AG04450 (cell line): ENCODE measurements around the gene SSTR3. TPM values are rescaled to one million over a fixed set of nuclear protein-coding genes. Genes with fewer than 3 reads are reported as not detected.

Source experiments
- CTCF ChIA-PET: fragments of 300-600, 350-600 bp; formaldehyde crosslinking; extraction: SDS; loops from one replicate; lab custom pipeline; 2022; ENCODE audit warnings: antibody characterized with exemption, inconsistent platforms; lab: Charles Lee
- POLR2A ChIA-PET: fragments of 350-600 bp; formaldehyde crosslinking; extraction: SDS; loops from one replicate; lab custom pipeline; 2021; ENCODE audit warnings: antibody characterized with exemption, inconsistent platforms; lab: Yijun Ruan, JAX
- DNase-seq: peaks from one replicate; pipeline ENCODE4 v3.0.0-alpha.2; 2011; ENCODE audit warnings: low read depth, low spot score
- H3K27ac ChIP-seq: one replicate; pipeline ENCODE4 v1.5.1; 2012; ENCODE audit warnings: low read depth, low read length, control low read depth
- H3K27me3 ChIP-seq: one replicate; pipeline ENCODE4 v1.6.0; 2012; ENCODE audit warnings: low read length; ENCODE audit not compliant: control insufficient read depth, insufficient read depth
- H3K4me3 ChIP-seq: 2 replicates; pipeline ENCODE4 v1.5.1; 2011; ENCODE audit warnings: mild to moderate bottlenecking, low read depth, low read length, control low read depth
- H3K9me3 ChIP-seq: 2 replicates; pipeline ENCODE4 v1.5.1; 2012; ENCODE audit warnings: low read length; ENCODE audit not compliant: control insufficient read depth, insufficient read depth
- CTCF ChIP-seq: IDR thresholded peaks from 2 replicates; pipeline ENCODE4 v1.5.1; 2011; ENCODE audit warnings: low read depth, low read length, control low read depth, inconsistent platforms
- polyA plus RNA-seq: library from polyadenylated mRNA; depleted of rRNA; stranded (reverse); fragments of >200 nt; gene quantifications from 2 replicates; pipeline ENCODE4 v1.2.3, GENCODE V29; 2011

The SSTR3 gene
- polyA plus RNA-seq, 1 experiment: 0.06 TPM

- ChIA-PET CTCF (interaction anchor here (2.5 to 4.5 kb wide), 3 partner anchors 33 to 96 kb away, joined by 7 to 27 read pairs (median 20); no protein-coding TSS in a partner anchor), POLR2A (no interaction called here)
- TF ChIP-seq CTCF: no peak
- no peak overlapping the region for H3K4me3 ChIP-seq
- peaks cover 22% of the 10 kb centered on the region for H3K27me3 ChIP-seq
- no peak overlapping the region for H3K27ac ChIP-seq
- no peak for DNase-seq
- peaks cover 9% of the 10 kb centered on the region for H3K9me3 ChIP-seq
Observed at GRCh38 chr22:37164505-37164887, 47.8 kb downstream of the SSTR3 start.

- no peak for DNase-seq
- Histone ChIP-seq H3K9me3 (peaks cover 9% of the 10 kb centered on the region), H3K27ac (no peak overlapping the region), H3K4me3 (no peak overlapping the region), H3K27me3 (peaks cover 23% of the 10 kb centered on the region)
- POLR2A ChIA-PET: no interaction called here
- no peak for TF ChIP-seq CTCF
- CTCF ChIA-PET: interaction anchor here (0.6 to 4.5 kb wide), 5 partner anchors 9 to 294 kb away, joined by 3 to 27 read pairs (median 4); no protein-coding TSS in a partner anchor
Observed at GRCh38 chr22:37163575-37164504, 48.4 kb downstream of the SSTR3 start.

DNA sequence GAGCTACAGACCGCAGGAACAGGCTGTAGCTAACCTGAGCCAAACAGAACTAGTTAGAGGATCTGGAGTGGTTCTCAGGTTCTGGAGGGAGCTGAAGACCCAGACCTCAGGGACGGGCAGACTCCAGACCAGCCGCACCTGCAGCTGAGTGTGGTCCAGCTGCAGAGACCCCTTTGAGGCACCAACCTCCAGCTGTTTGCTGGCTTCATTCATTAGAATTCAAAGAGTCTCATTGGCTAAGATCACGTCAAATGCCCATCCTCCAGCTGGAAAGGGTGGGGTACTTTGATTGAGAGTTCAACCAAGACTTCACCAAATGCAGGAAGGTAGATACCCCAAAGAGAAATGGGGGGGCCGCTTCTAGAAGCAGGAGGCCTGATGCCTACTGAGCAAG, 49.2 kb downstream of the SSTR3 start:
- no peak for DNase-seq
- no peak overlapping the region for H3K27ac ChIP-seq
- H3K9me3 ChIP-seq: peaks cover 9% of the 10 kb centered on the region
- no peak overlapping the region for H3K4me3 ChIP-seq
- H3K27me3 ChIP-seq: peaks cover 21% of the 10 kb centered on the region
- ChIA-PET POLR2A (no interaction called here), CTCF (interaction anchor here (0.6 to 1.6 kb wide), 4 partner anchors 9 to 295 kb away, joined by 3 to 9 read pairs (median 4); no protein-coding TSS in a partner anchor)
- TF ChIP-seq CTCF: no peak

DNA sequence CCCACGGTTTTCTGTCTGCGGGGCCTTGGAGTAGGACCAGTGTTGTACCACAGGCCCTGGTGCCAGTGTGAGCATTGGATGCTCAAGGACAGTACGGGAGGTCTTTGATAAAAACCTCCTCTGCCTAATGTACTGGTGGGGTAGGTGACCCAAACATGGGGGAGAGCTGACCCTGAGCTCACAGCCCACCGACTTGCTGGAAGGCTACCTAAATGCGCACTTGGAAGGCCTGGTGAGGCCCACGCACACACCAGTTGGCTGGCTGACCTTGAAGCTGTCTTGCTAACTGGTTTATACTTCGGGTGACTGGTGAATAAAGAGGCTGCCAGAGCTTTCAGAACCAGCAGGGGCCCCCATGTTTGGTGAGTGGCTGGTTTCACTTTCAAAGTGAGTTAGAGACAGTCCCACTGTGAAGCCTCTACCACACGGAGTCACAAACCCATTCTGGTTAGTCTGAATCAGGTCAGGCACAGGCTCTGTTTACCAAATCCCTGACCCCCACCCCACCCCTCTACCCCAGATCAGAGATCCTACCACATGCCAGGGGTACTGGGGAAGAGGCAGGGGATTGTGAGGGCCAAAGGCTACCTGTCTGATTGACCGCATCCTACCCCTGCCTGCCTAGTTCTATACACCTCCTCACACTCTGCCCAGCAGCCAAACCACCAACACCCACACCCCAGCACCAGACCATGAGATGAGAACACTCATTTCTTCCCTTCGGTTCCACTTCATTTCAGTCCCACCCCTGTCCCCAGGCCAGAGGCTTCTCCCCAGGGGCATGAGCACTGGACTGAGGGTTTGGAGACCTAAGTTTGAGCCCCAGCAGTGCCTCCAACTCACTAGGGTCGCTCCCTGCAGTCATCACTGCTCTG, 49.8 kb downstream of the SSTR3 start:
- Histone ChIP-seq H3K27ac (no peak overlapping the region), H3K27me3 (peaks cover 21% of the 10 kb centered on the region), H3K4me3 (no peak overlapping the region), H3K9me3 (peaks cover 9% of the 10 kb centered on the region)
- TF ChIP-seq CTCF: no peak
- no peak for DNase-seq
- ChIA-PET POLR2A (no interaction called here), CTCF (interaction anchor here (0.9 to 1.6 kb wide), 3 partner anchors 35 to 98 kb away, joined by 3 to 9 read pairs (median 4); no protein-coding TSS in a partner anchor)
